Measurements from ENCODE around the gene CCDC85C. TPM values are rescaled to one million over a fixed set of nuclear protein-coding genes. Genes with fewer than 3 reads are reported as not detected.

Gene CCDC85C
- total RNA-seq, 2 experiments from 2014 or later = 11.8 to 13.3 TPM

DNA sequence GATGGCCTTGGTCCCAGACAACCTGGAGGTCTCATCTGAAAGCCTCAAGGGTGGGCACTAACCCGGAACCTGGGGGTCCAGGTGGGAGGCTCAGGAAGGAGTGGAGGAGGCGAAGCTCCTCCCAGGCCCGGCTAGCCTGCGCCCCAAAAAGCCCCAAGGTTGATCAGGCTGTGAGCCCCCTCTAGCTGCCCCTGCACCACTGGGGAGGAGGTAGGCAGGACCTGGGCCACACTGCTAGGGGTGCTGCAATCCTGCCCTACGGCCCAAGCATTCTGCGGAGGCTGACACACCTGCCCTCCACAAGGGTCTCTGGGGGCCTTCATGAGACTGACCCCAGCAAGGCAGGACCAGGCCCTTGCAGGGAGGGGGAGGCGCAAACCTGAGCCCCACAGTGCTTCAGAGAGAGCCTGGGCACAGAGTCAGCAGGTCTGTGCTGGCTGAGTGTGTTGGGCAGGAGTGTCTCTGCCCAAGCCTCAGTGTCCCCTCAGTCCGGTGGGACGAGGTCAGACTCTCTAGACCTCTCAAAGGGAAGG, 51.9 kb downstream of the CCDC85C start:
- POLR2A ChIA-PET = no interaction called here
- ATAC-seq (ENCODE audit: low read depth) (no peak), DNase-seq (no peak)
- H3K4me3 Mint-ChIP-seq = no peak overlapping the region
- no peaks in the 10 kb centered on the region for H3K9me3 Mint-ChIP-seq
- H3K27me3 Mint-ChIP-seq = no peaks in the 10 kb centered on the region
- no peaks in the 10 kb centered on the region for H3K36me3 Mint-ChIP-seq
- no peak overlapping the region for H3K27ac Mint-ChIP-seq
- H3K4me1 Mint-ChIP-seq = no peaks in the 10 kb centered on the region

- no peak overlapping the region for H3K27ac Mint-ChIP-seq
- no peaks in the 10 kb centered on the region for H3K4me1 Mint-ChIP-seq
These were observed 52.7 kb downstream of the CCDC85C start for GRCh38 chr14:99551034-99551922.

DNA sequence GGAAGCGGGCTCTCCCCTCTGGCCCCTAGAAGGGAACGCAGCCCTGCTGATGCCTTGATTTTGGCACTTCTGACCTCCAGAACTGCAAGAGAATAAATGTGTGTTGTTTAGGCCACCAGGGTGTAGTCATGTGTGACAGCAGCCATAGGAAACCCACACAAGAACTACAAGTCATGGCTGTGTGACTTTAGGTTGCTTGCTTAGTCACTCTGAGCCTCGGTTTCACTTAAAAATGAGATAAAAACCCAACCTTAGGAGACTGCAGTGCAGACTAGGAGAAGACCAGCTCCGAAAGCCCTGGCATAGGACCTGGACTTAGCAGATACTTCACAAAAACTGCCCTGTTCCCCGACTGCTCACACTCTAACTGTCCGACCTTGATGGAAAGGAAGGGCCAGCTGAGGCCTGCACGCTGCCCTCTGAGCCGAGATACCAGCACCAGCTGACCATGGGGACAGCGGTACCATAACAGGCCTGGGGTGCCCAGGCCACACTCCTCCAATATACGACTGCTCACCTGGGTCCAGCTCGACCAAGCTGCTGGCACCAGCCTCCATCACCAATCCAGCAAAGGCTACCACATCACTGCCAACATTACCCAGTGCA, 53.5 kb downstream of the CCDC85C start:
- ATAC-seq (ENCODE audit: low read depth) (no peak), DNase-seq (no peak)
- H3K4me1 Mint-ChIP-seq = no peaks in the 10 kb centered on the region
- H3K36me3 Mint-ChIP-seq = no peaks in the 10 kb centered on the region
- H3K27ac Mint-ChIP-seq = no peak overlapping the region
- H3K9me3 Mint-ChIP-seq = no peaks in the 10 kb centered on the region
- no peak overlapping the region for H3K4me3 Mint-ChIP-seq
- no peaks in the 10 kb centered on the region for H3K27me3 Mint-ChIP-seq
- POLR2A ChIA-PET = no interaction called here

More at GRCh38 chr14:99551034-99551922, 52.7 kb downstream of the CCDC85C start:
- ATAC-seq (ENCODE audit: low read depth) (no peak), DNase-seq (no peak)
- no peaks in the 10 kb centered on the region for H3K36me3 Mint-ChIP-seq
- H3K4me3 Mint-ChIP-seq = no peak overlapping the region
- H3K9me3 Mint-ChIP-seq = no peaks in the 10 kb centered on the region
- no peaks in the 10 kb centered on the region for H3K27me3 Mint-ChIP-seq
- POLR2A ChIA-PET = no interaction called here

- DNase-seq (no peak), ATAC-seq (ENCODE audit: low read depth) (no peak)
- POLR2A ChIA-PET = no interaction called here
- Mint-ChIP-seq H3K27me3 (no peaks in the 10 kb centered on the region), H3K27ac (no peak overlapping the region), H3K4me1 (no peaks in the 10 kb centered on the region), H3K36me3 (no peaks in the 10 kb centered on the region), H3K4me3 (no peak overlapping the region), H3K9me3 (no peaks in the 10 kb centered on the region)
These were observed 54.3 kb downstream of the CCDC85C start for GRCh38 chr14:99549684-99550083.

GRCh38 chr14:99548871-99549515, 55.0 kb downstream of the CCDC85C start:
- no peaks in the 10 kb centered on the region for H3K9me3 Mint-ChIP-seq
- H3K4me1 Mint-ChIP-seq = no peaks in the 10 kb centered on the region
- POLR2A ChIA-PET = no interaction called here
- H3K27ac Mint-ChIP-seq = no peak overlapping the region
- H3K36me3 Mint-ChIP-seq = no peaks in the 10 kb centered on the region
- no peaks in the 10 kb centered on the region for H3K27me3 Mint-ChIP-seq
- no peak overlapping the region for H3K4me3 Mint-ChIP-seq
- no peak for ATAC-seq (ENCODE audit: low read depth)
- DNase-seq = no peak

- no peak overlapping the region for H3K27ac Mint-ChIP-seq
- POLR2A ChIA-PET = no interaction called here
- H3K4me1 Mint-ChIP-seq = no peaks in the 10 kb centered on the region
- ATAC-seq (ENCODE audit: low read depth) = no peak
- H3K9me3 Mint-ChIP-seq = no peaks in the 10 kb centered on the region
- H3K36me3 Mint-ChIP-seq = no peaks in the 10 kb centered on the region
- no peak for DNase-seq
- no peaks in the 10 kb centered on the region for H3K27me3 Mint-ChIP-seq
- no peak overlapping the region for H3K4me3 Mint-ChIP-seq
These were observed 55.8 kb downstream of the CCDC85C start for GRCh38 chr14:99548255-99548654.

DNA sequence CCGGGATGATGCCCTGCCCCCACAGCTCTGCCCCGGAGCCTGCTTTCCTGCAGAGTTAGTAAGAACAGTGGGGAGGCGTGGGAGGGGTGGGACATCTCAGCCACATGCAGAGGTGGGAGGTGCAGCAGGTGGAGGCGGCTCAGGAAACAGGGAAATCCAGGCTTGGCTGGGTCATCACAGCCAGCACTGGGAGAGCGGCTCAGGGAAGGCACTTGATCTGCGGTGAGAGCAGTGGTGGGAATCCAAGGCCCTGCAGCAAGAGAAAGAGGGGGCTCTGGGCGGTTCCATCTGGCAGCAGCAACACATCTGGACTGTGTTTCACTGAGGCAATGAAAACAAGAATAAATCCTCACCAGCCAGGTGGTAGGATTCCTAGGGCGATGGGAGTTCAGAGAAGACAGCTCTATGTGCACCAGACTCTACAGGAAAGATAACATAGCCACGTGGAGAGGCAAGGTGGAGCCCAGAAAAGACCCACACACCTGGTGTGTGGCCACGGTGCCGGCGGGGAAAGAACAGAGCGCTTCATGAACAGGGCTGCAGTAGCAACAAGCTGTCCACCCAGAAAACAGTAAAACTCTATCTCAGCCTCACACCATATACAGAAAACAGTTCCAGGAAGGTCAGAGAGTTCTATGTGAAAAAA, 57.6 kb downstream of the CCDC85C start:
- H3K4me1 Mint-ChIP-seq = no peaks in the 10 kb centered on the region
- no peak overlapping the region for H3K27ac Mint-ChIP-seq
- no peak for ATAC-seq (ENCODE audit: low read depth)
- no peak overlapping the region for H3K4me3 Mint-ChIP-seq
- H3K27me3 Mint-ChIP-seq = no peaks in the 10 kb centered on the region
- POLR2A ChIA-PET = no interaction called here
- H3K36me3 Mint-ChIP-seq = no peaks in the 10 kb centered on the region
- H3K9me3 Mint-ChIP-seq = no peaks in the 10 kb centered on the region
- no peak for DNase-seq

DNA sequence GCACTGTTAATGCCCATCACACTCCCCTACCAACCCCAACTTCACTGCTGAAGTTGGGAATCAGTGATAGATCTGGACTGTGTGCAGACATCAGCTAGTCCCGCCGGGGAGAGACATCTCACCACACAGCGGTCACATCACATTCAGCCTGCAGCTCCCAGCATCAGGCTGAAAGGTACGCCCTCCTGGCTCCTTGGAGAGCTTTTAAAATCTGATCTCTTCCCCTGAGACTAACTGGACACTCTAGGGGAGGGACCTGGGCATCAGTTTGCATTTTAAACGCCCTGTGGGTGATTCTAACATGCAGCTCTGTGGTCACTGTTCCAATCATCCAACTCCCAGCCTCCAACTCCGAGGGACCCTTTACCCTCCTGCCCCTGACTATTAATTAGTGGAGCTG, 58.4 kb downstream of the CCDC85C start:
- Mint-ChIP-seq H3K27me3 (no peaks in the 10 kb centered on the region), H3K27ac (no peak overlapping the region), H3K4me1 (no peaks in the 10 kb centered on the region), H3K36me3 (no peaks in the 10 kb centered on the region), H3K4me3 (no peak overlapping the region), H3K9me3 (no peaks in the 10 kb centered on the region)
- POLR2A ChIA-PET = no interaction called here
- ATAC-seq (ENCODE audit: low read depth) = no peak
- no peak for DNase-seq

DNA sequence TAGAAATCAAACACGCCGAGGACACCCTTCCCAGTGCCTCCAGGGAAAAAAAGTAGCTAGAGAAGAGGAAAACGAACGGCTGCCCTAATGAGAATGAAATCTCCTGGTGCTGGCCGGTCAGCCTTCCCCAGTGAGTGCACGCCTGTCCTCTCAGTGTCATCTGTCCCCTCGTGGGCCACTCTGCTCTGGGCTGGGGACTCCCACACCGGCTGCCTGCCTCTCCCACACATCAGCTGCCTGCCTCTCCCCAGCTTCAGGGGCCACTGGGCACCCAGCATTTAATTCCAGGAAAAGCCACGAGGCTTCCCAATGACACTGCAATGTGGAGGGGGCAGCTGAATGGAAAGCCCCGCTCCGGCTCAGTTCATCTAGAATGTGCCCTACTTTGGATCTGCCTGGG, 59.0 kb downstream of the CCDC85C start:
- POLR2A ChIA-PET = no interaction called here
- H3K27ac Mint-ChIP-seq = no peak overlapping the region
- no peaks in the 10 kb centered on the region for H3K4me1 Mint-ChIP-seq
- no peaks in the 10 kb centered on the region for H3K36me3 Mint-ChIP-seq
- no peaks in the 10 kb centered on the region for H3K9me3 Mint-ChIP-seq
- no peaks in the 10 kb centered on the region for H3K27me3 Mint-ChIP-seq
- ATAC-seq (ENCODE audit: low read depth) (no peak), DNase-seq (no peak)
- H3K4me3 Mint-ChIP-seq = no peak overlapping the region

GRCh38 chr14:99543985-99544384, 60.0 kb downstream of the CCDC85C start:
- DNase-seq = no peak
- H3K4me3 Mint-ChIP-seq = no peak overlapping the region
- POLR2A ChIA-PET = no interaction called here
- no peak for ATAC-seq (ENCODE audit: low read depth)
- no peaks in the 10 kb centered on the region for H3K4me1 Mint-ChIP-seq
- no peak overlapping the region for H3K27ac Mint-ChIP-seq
- H3K9me3 Mint-ChIP-seq = no peaks in the 10 kb centered on the region
- H3K27me3 Mint-ChIP-seq = no peaks in the 10 kb centered on the region
- no peaks in the 10 kb centered on the region for H3K36me3 Mint-ChIP-seq

DNA sequence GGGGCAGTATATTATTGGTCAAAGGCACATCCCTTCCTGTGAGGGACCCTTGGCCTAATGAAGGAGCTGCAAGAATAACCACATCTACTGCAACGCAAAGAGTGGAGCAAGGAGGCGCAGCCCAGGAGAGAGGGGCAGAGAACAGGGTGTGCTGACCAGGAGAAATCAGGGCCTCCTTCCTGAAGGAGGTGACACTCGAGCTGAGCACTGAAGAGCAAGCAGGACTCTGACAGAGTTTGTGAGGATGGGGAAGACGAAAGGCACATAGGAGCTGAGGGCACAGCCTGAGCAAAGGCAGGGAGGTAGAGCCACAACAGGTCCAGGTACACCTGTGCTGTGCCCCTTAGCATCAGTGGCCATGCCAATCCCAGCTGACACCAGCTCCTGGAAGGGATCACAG, 60.6 kb downstream of the CCDC85C start:
- Mint-ChIP-seq H3K27ac (no peak overlapping the region), H3K36me3 (no peaks in the 10 kb centered on the region), H3K4me3 (no peak overlapping the region), H3K4me1 (no peaks in the 10 kb centered on the region), H3K27me3 (no peaks in the 10 kb centered on the region), H3K9me3 (no peaks in the 10 kb centered on the region)
- POLR2A ChIA-PET = no interaction called here
- ATAC-seq (ENCODE audit: low read depth) (no peak), DNase-seq (no peak)

DNA sequence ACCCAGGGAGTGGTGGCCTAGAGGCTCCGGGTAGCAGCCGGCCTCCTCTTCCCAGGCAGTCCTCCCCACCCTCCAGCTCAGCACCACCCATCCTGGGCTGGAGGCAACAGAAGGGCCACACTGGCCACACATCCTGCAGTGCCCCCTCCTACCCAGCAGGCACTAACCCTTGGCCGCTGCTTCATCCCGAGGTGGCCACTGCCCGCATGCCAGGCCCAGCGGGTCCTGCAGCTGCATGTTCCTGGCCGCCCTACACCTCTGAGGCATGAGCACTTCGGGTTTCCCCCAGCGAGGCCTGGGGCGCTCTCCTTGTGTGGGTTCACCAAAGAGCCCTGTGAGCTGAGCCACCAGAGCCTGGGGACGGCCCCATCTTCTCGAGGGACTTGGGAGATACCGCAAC, 61.4 kb downstream of the CCDC85C start:
- POLR2A ChIA-PET = no interaction called here
- no peaks in the 10 kb centered on the region for H3K9me3 Mint-ChIP-seq
- no peaks in the 10 kb centered on the region for H3K27me3 Mint-ChIP-seq
- H3K36me3 Mint-ChIP-seq = no peaks in the 10 kb centered on the region
- no peak overlapping the region for H3K27ac Mint-ChIP-seq
- DNase-seq (no peak), ATAC-seq (ENCODE audit: low read depth) (no peak)
- no peaks in the 10 kb centered on the region for H3K4me1 Mint-ChIP-seq
- H3K4me3 Mint-ChIP-seq = no peak overlapping the region

DNA sequence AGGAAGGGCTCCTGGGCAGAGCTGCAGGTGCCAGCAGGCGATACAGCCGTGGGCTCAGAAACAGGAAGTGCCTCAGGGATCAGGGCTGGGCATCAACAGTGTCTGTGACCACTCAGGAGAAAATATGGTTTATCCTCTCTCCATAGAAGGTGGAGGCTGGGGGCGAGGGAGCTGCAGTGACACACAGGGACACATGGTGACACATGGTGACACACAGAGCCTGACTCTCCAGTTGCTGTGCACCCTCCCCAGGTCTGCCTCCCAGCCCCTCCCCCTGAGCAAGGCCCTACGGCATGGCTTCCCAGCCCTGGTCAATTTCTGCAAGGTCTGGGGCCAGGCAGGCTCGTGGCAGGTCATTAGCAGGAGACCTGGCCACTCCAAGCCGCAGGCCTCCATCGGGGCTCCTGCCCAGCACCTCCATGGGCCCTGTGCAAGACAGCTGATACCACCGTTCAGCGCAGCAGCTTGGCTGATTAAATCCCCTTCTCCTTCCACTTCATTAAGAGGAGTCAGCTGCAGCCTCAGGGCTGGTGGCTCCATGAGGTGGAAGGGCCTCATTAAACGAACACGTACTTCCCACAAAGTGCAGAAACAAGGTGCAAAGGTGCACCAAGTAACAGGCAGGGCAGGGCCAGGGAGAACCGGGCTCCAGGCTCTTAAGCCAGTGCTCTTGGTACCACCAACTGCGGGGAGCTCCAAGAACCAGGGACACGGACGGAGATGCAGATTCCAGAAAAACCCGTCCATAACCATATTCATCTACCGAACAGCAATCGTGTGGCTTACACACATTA, 62.1 kb downstream of the CCDC85C start:
- Mint-ChIP-seq H3K4me3 (no peak overlapping the region), H3K9me3 (no peaks in the 10 kb centered on the region), H3K4me1 (no peaks in the 10 kb centered on the region), H3K36me3 (no peaks in the 10 kb centered on the region), H3K27ac (no peak overlapping the region), H3K27me3 (no peaks in the 10 kb centered on the region)
- no peak for ATAC-seq (ENCODE audit: low read depth)
- DNase-seq = no peak
- POLR2A ChIA-PET = no interaction called here

All from activated naive CD8-positive, alpha-beta T cell treated with anti-CD3 and anti-CD28 coated beads, Interleukin-2, amount 10 ng/mL, durations not matched to agents 7 days and 5 days (primary cell).